Testis (tissue), 3 donors: ENCODE data around the gene LRRC15. TPM values are rescaled to one million over a fixed set of nuclear protein-coding genes. Genes with fewer than 3 reads are reported as not detected.

Source experiments
- DNase-seq: peaks from one replicate; pipeline ENCODE4 v3.0.0-alpha.2; 2019
- H3K27ac ChIP-seq, 2 donors: fragments of 200-600 bp; sonication (generic); one replicate each; pipeline ENCODE4 v1.5.1; 2019
- H3K27me3 ChIP-seq: fragments of 200-600 bp; sonication (generic); one replicate; pipeline ENCODE4 v1.5.1; 2019
- H3K36me3 ChIP-seq: fragments of 200-600 bp; sonication (generic); one replicate; pipeline ENCODE4 v1.5.1; 2017; ENCODE audit warnings: low read depth; ENCODE audit errors: missing control alignments
- H3K4me1 ChIP-seq: fragments of 200-600 bp; sonication (generic); one replicate; pipeline ENCODE4 v1.5.1; 2019
- H3K4me3 ChIP-seq, 2 donors: fragments of 200-600 bp; sonication (generic); one replicate each; pipeline ENCODE4 v1.5.1; 2017 to 2019
- H3K9me3 ChIP-seq: fragments of 200-600 bp; sonication (generic); one replicate; pipeline ENCODE4 v1.5.1; 2017
- POLR2A ChIP-seq: fragments of 450-650 bp; IDR thresholded peaks from one replicate; pipeline ENCODE4 v1.6.1; 2017; ENCODE audit warnings: antibody characterized with exemption, mild to moderate bottlenecking, moderate library complexity
- WGBS, 2 donors: methylation state at CpG; one replicate each; pipeline ENCODE4 v1.1.5; 2018; 5-methylcytosine and 5-hydroxymethylcytosine counted together
- intact Hi-C: fragments of 100-400 bp; cut with DNase I; formaldehyde crosslinking; loops from one replicate; pipeline ENCODE4 v1.15.1; 2023; ENCODE audit warnings: low total_unique reads
- polyA plus RNA-seq: library from polyadenylated mRNA; stranded (reverse); fragments of 350-450 nt; fragmentation: Illumina TruSeq; extraction: RNeasy Lipid Tissue Mini Kit (QIAGEN cat#74804); gene quantifications from one replicate; pipeline ENCODE4 v1.2.3, GENCODE V29; 2014; ENCODE audit warnings: low read depth, low replicate concordance; ENCODE audit not compliant: insufficient read depth
- total RNA-seq, 2 donors: library from RNA; depleted of rRNA; stranded (reverse); fragments of >200 nt; gene quantifications; one replicate each; pipeline ENCODE4 v1.2.3, GENCODE V29; 2016
- TF ChIP-seq, protein P1 (sequence below), 3 experiments: fragments of 450-650 bp in 2 of 3; fragments of 200-600 bp in 1 of 3; sonication (generic) in 1 of 3; IDR thresholded peaks; one replicate each; pipeline ENCODE4 v1.5.1; 2016 to 2019; ENCODE audit warnings: antibody characterized with exemption in 3 of 3, mild to moderate bottlenecking in 2 of 3, moderate library complexity in 1 of 3

LRRC15 gene
- total and polyA plus RNA-seq, 3 donors from 2014 or later: 0.06 to 0.75 TPM; not detected in 1

DNA sequence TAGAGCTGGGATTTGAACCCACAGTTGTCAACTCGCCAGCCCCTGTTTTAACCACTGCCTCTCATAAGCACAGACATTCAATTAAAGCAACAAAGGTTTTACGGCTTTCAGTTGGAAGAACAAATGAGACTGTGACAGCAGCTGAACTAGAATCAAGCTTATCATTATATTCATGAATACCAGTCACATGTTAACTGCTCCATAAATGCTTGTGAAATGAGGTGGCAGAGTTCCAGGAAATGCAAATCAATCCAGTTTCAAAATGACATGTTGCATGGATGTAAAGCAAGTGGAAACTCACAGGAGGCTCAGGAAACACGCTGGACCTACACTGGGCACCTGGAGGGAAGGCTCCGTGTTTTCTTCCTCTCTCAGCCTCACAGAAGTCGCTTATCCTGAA is 25.7 kb upstream of the LRRC15 start:
- H3K4me3 ChIP-seq: no peak overlapping the region
- H3K9me3 ChIP-seq: no peaks in the 10 kb centered on the region
- no peak for TF ChIP-seq POLR2A
- TF ChIP-seq, protein P1, sequence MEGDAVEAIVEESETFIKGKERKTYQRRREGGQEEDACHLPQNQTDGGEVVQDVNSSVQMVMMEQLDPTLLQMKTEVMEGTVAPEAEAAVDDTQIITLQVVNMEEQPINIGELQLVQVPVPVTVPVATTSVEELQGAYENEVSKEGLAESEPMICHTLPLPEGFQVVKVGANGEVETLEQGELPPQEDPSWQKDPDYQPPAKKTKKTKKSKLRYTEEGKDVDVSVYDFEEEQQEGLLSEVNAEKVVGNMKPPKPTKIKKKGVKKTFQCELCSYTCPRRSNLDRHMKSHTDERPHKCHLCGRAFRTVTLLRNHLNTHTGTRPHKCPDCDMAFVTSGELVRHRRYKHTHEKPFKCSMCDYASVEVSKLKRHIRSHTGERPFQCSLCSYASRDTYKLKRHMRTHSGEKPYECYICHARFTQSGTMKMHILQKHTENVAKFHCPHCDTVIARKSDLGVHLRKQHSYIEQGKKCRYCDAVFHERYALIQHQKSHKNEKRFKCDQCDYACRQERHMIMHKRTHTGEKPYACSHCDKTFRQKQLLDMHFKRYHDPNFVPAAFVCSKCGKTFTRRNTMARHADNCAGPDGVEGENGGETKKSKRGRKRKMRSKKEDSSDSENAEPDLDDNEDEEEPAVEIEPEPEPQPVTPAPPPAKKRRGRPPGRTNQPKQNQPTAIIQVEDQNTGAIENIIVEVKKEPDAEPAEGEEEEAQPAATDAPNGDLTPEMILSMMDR (IDR thresholded peaks at IDR 0.05): no peak
- no peak overlapping the region for H3K27ac ChIP-seq
- H3K4me1 ChIP-seq: peaks cover 5% of the 10 kb centered on the region
- 69 to 91% methylated on average over 5 of the region's 5 CpGs for WGBS, 2 donors
- no peaks in the 10 kb centered on the region for H3K27me3 ChIP-seq
- intact Hi-C loops: no loop called here
- DNase-seq: no peak
- no peaks in the 10 kb centered on the region for H3K36me3 ChIP-seq

DNA sequence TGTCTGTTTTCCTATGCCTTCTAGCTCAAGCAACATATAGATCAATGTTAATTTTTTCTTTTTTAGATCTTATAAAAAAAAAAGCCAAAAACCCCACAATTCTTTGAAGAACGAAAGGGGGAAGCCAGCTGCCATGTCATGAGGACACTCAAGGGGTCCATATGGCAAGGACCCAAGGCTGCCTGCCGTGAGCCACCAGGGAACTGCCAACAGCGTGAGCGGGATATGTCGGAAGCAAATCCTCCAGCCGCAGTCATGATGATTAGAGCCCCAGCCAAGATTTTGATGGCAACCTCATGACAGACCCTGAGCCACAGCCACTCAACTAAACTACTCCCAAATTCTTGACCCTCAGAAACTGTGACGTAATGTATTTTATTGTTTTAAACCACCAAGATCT is 23.0 kb upstream of the LRRC15 start:
- Histone ChIP-seq H3K36me3 (no peaks in the 10 kb centered on the region), H3K9me3 (no peaks in the 10 kb centered on the region), H3K4me1 (peaks cover 5% of the 10 kb centered on the region), H3K4me3 (no peak overlapping the region), H3K27ac (no peak overlapping the region), H3K27me3 (no peaks in the 10 kb centered on the region)
- intact Hi-C loops: no loop called here
- no peak for DNase-seq
- TF ChIP-seq, protein P1 (IDR thresholded peaks at IDR 0.05): no peak
- TF ChIP-seq POLR2A: no peak
- 93 to 96% methylated on average over 7 of the region's 7 CpGs for WGBS, 2 donors

DNA sequence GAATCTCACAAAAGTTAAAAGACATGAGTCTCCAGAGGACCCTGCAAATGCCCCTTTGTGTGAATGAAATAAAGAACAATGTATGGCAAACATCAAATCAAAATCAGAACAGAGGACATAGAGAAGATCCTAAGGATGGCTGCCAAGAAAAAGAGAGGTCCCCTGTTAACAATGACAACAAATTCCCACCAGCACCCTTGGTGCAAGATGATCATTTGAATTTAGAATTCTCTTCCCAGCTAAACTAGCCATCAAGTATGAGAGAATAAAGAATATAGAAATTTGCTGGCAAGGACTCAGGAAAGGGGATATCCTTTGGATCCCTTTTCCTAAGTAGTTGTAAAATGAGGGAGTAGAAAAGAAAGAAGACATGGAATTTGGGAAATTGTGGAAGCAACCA is 21.3 kb upstream of the LRRC15 start:
- TF ChIP-seq, protein P1 (IDR thresholded peaks at IDR 0.05): no peak
- no peak for TF ChIP-seq POLR2A
- no peaks in the 10 kb centered on the region for H3K9me3 ChIP-seq
- no peak for DNase-seq
- H3K4me3 ChIP-seq: no peak overlapping the region
- no peaks in the 10 kb centered on the region for H3K36me3 ChIP-seq
- H3K27me3 ChIP-seq: no peaks in the 10 kb centered on the region
- no peaks in the 10 kb centered on the region for H3K4me1 ChIP-seq
- H3K27ac ChIP-seq: no peak overlapping the region
- intact Hi-C loops: no loop called here

DNA sequence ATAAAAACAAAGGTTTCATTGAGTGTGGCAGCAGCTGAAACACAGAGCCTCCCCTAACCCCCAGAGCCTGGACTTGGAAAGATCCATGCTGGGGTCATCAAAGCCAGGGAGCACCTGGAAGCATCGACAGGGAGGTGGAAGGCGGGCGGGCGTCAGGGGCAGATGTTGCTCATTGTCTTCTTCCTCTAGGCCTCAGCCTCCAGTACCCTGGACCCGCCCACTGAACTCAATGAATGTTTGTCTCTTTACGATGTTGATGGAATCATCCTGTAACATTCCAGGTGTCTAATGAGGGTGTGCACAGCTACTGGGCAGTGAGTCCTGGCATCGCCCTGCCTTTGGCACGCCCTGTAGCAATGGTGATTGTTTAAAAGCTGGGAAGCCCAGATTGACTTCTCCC is 19.7 kb upstream of the LRRC15 start:
- intact Hi-C loops: no loop called here
- Histone ChIP-seq H3K27me3 (no peaks in the 10 kb centered on the region), H3K36me3 (no peaks in the 10 kb centered on the region), H3K9me3 (no peaks in the 10 kb centered on the region), H3K4me3 (no peak overlapping the region), H3K27ac (no peak overlapping the region), H3K4me1 (no peaks in the 10 kb centered on the region)
- TF ChIP-seq, protein P1 (IDR thresholded peaks at IDR 0.05): no peak
- TF ChIP-seq POLR2A: no peak
- DNase-seq: no peak
- 89 to 92% methylated on average over 8 of the region's 8 CpGs for WGBS, 2 donors

DNA sequence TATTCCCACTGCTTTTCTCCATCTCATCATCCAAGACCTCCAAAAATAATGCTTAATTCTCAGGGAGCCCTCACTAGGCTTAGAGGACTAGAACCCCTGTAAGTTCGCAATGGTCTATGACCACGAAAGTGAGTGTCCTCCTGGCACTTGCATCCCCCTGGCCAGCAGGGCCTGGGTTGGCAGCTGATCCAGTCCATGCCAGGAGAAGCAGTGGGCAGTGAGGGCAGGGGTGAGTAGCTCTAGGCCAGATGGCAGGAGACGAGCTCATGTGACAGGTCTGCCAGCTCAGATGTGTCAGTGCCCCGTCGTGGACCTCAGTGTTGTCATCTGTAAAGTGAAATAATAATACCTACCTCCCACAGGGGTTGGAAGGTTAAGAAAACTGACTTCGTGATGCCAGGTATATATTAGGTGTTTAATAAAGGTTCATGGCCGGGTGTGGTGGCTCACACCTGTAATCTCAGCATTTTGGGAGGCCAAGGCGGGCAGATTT is 18.4 kb upstream of the LRRC15 start:
- DNase-seq: no peak
- WGBS, 2 donors: 93 to 95% methylated on average over 8 of the region's 8 CpGs
- TF ChIP-seq POLR2A: no peak
- TF ChIP-seq, protein P1 (IDR thresholded peaks at IDR 0.05): no peak
- Histone ChIP-seq H3K4me3 (no peak overlapping the region), H3K27me3 (no peaks in the 10 kb centered on the region), H3K4me1 (no peaks in the 10 kb centered on the region), H3K27ac (no peak overlapping the region), H3K36me3 (no peaks in the 10 kb centered on the region), H3K9me3 (no peaks in the 10 kb centered on the region)
- intact Hi-C loops: no loop called here
